K562 (cell line): ENCODE results near the gene CCNY. TPM values are rescaled to one million over a fixed set of nuclear protein-coding genes. Genes with fewer than 3 reads are reported as not detected.

Experiments
- ATAC-seq: fragments of 200-7000 bp; cut with Tn5 transposase; 3 replicates; pipeline ENCODE4 v1.9.1; 2020; ENCODE audit warnings: moderate library complexity
- BruUV-seq: library from RNA; stranded (reverse); fragments of 400-500 nt; replicated peaks from 2 replicates; lab custom pipeline; 2021; lab: Mats Ljungman, UMichigan
- CTCF ChIA-PET: fragments of 300-600 bp; formaldehyde crosslinking; extraction: SDS; loops from one replicate; lab custom pipeline; 2021; ENCODE audit warnings: low intra/inter-chr PET ratio; lab: Yijun Ruan, JAX
- POLR2A ChIA-PET: fragments of 300-600, 350-650 bp; sonication (Branson Sonifier 250); formaldehyde crosslinking; extraction: SDS; loops from one replicate; lab custom pipeline; 2021; ENCODE audit warnings: antibody characterized with exemption, inconsistent platforms; lab: Yijun Ruan, JAX
- DNase-seq, 4 experiments: peaks; one replicate each; pipeline versions ENCODE4 v3.0.0 to v3.0.0-alpha.2; 2011 to 2018; ENCODE audit warnings: low spot score in 3 of 4, mixed read lengths in 3 of 4; ENCODE audit errors: extremely low read depth in 1 of 4
- FAIRE-seq: peaks from 2 replicates; lab custom pipeline; 2011; peaks lifted over from hg19 to GRCh38; lab: Jason Lieb, UNC
- H2AFZ ChIP-seq: 2 replicates; pipeline ENCODE4 v1.6.0; 2011; ENCODE audit warnings: low read depth, low read length, control low read depth, inconsistent platforms
- H3K27ac ChIP-seq: fragments of 200-600 bp; 3 replicates; pipeline ENCODE4 v1.8.0; 2011; ENCODE audit warnings: low read depth, mild to moderate bottlenecking, control low read depth, inconsistent platforms, low read length, moderate library complexity, mixed read lengths; ENCODE audit errors: extremely low read depth
- H3K27me3 ChIP-seq, 2 experiments: fragments of 300-600 bp in 1 of 2; 2 replicates in 1 of 2; 3 replicates in 1 of 2; pipeline versions ENCODE4 v1.6.0 to v1.8.0; 2011; ENCODE audit warnings: inconsistent platforms in 2 of 2, low read length in 2 of 2, mild to moderate bottlenecking in 1 of 2, mixed read lengths in 1 of 2, moderate library complexity in 1 of 2; ENCODE audit not compliant: control insufficient read depth in 2 of 2, insufficient read depth in 2 of 2
- H3K36me3 ChIP-seq: fragments of 300-600 bp; 3 replicates; pipeline ENCODE4 v1.8.0; 2011; ENCODE audit warnings: mild to moderate bottlenecking, low read length, inconsistent platforms; ENCODE audit not compliant: control insufficient read depth, insufficient read depth
- H3K4me1 ChIP-seq, 2 experiments: fragments of 200-600 bp in 1 of 2; replicated peaks in 1 of 2; 2 replicates in 1 of 2; 3 replicates in 1 of 2; pipeline versions ENCODE4 v1.5.1 to v1.8.0; 2011; ENCODE audit warnings: inconsistent platforms in 2 of 2, low read length in 2 of 2, mild to moderate bottlenecking in 1 of 2, mixed read lengths in 1 of 2, moderate library complexity in 1 of 2; ENCODE audit not compliant: control insufficient read depth in 2 of 2, insufficient read depth in 2 of 2
- H3K4me2 ChIP-seq: 2 replicates; pipeline ENCODE4 v1.6.1; 2011; ENCODE audit warnings: low read length, control low read depth, inconsistent platforms, mixed read lengths; ENCODE audit not compliant: insufficient read depth
- H3K4me3 ChIP-seq: fragments of 200-600 bp; sonication (generic), shearing (Covaris generic); 2 replicates; pipeline ENCODE4 v1.5.1; 2016; ENCODE audit warnings: control low read depth, inconsistent platforms
- H3K79me2 ChIP-seq: fragments of 200-600 bp; 3 replicates; pipeline ENCODE4 v1.8.0; 2011; ENCODE audit warnings: low read length, inconsistent platforms; ENCODE audit not compliant: control insufficient read depth, insufficient read depth
- H3K9ac ChIP-seq, 2 experiments: 2 replicates each; pipeline versions ENCODE4 v1.6.0 to v1.6.1; 2011; ENCODE audit warnings: low read depth in 2 of 2, low read length in 2 of 2, control low read depth in 1 of 2, inconsistent platforms in 1 of 2, mild to moderate bottlenecking in 1 of 2, mixed read lengths in 1 of 2; ENCODE audit not compliant: insufficient read depth in 1 of 2
- H3K9me1 ChIP-seq: one replicate; pipeline ENCODE4 v1.6.0; 2011; ENCODE audit warnings: inconsistent platforms, mild to moderate bottlenecking, low read length, moderate library complexity; ENCODE audit not compliant: control insufficient read depth, insufficient read depth
- H3K9me3 ChIP-seq: replicated peaks from 2 replicates; pipeline ENCODE4 v1.5.1; 2011; ENCODE audit warnings: low read depth, low read length, inconsistent platforms; ENCODE audit not compliant: control insufficient read depth, insufficient read depth
- H4K20me1 ChIP-seq: replicated peaks from 2 replicates; pipeline ENCODE4 v1.6.1; 2011; ENCODE audit warnings: low read length, inconsistent platforms, mixed read lengths; ENCODE audit not compliant: control insufficient read depth, insufficient read depth
- ASH1L ChIP-seq: fragments of 450-650 bp; IDR thresholded peaks from 2 replicates; pipeline ENCODE4 v1.6.1; 2018; ENCODE audit warnings: borderline replicate concordance, mild to moderate bottlenecking, low read depth; ENCODE audit not compliant: partially characterized antibody
- KDM1A ChIP-seq, 2 experiments: fragments of 450-650 bp; IDR thresholded peaks; 2 replicates each; pipeline ENCODE4 v1.6.1; 2016; ENCODE audit warnings: mild to moderate bottlenecking in 2 of 2
- MEF2A ChIP-seq: IDR thresholded peaks from 2 replicates; pipeline ENCODE4 v1.6.1; 2011; ENCODE audit warnings: low read depth, mild to moderate bottlenecking, low read length, moderate library complexity; ENCODE audit not compliant: control insufficient read depth
- MLX ChIP-seq, 2 experiments: fragments of 450-650 bp in 1 of 2; sonication (generic) in 1 of 2; formaldehyde crosslinking; conservative IDR thresholded peaks; 2 replicates each; pipeline versions ENCODE4 v1.4.0 to v1.8.1; 2020 to 2022; ENCODE audit warnings: mild to moderate bottlenecking in 1 of 2, missing genetic modification reagents in 1 of 2
- NFYB ChIP-seq: IDR thresholded peaks from 2 replicates; pipeline ENCODE4 v1.6.1; 2011; ENCODE audit warnings: mild to moderate bottlenecking, moderate library complexity; ENCODE audit not compliant: insufficient read length; ENCODE audit errors: extremely low read depth
- RBM34 ChIP-seq: fragments of 200-400 bp; formaldehyde crosslinking; IDR thresholded peaks from 2 replicates; pipeline ENCODE4 v1.6.1; 2018; ENCODE audit warnings: low read length, borderline replicate concordance; ENCODE audit not compliant: insufficient read depth
- RCOR1 ChIP-seq, 2 experiments: IDR thresholded peaks; 2 replicates each; pipeline ENCODE4 v1.6.1; 2012; ENCODE audit warnings: low read depth in 2 of 2, low read length in 2 of 2, borderline replicate concordance in 1 of 2, improper control_type of control experiment in 1 of 2
- SMARCC2 ChIP-seq: fragments of 450-650 bp; IDR thresholded peaks from 2 replicates; pipeline ENCODE4 v1.6.1; 2017; ENCODE audit warnings: antibody characterized with exemption, moderate library complexity, mild to moderate bottlenecking, low read depth
- ZBED1 ChIP-seq: IDR thresholded peaks from 2 replicates; pipeline ENCODE4 v1.6.1; 2014
- ZC3H4 ChIP-seq: sonication (generic); formaldehyde crosslinking; IDR thresholded peaks from 2 replicates; pipeline ENCODE4 v1.9.0; 2021; ENCODE audit warnings: missing genetic modification reagents, borderline replicate concordance
- ZNF449 ChIP-seq: fragments of 250-450 bp; sonication (Bioruptor Pico); IDR thresholded peaks from 2 replicates; pipeline ENCODE4 v1.8.0; 2022; ENCODE audit warnings: moderate library complexity, mild to moderate bottlenecking, inconsistent platforms
- WGBS: fragments of 100-300 bp; shearing (Covaris generic); methylation state at CpG from one replicate; pipeline ENCODE4 v1.1.6; 2016; ENCODE audit warnings: low coverage, mixed read lengths; ENCODE audit not compliant: insufficient coverage; ENCODE audit errors: missing lambda C conversion rate; 5-methylcytosine and 5-hydroxymethylcytosine counted together
- in situ Hi-C: fragments of 300-500 bp; cut with MboI; formaldehyde crosslinking; loops from 4 replicates; pipeline ENCODE4 v1.15.0; 2018; ENCODE audit warnings: inconsistent platforms, mixed read lengths
- intact Hi-C: fragments of 100-400 bp; cut with micrococcal nuclease; formaldehyde crosslinking; loops from 2 replicates; pipeline ENCODE4 v1.14.2; 2022
- polyA plus RNA-seq, 8 experiments: library from polyadenylated mRNA; depleted of rRNA in 4 of 8; stranded (reverse) in 5 of 8; unstranded in 3 of 8; fragments of >200 nt; fragmentation: Nextera tagmentation in 2 of 8; fragmentation: Illumina TruSeq in 1 of 8; extraction: Ambion mirVana in 2 of 8; extraction: Trizol in 1 of 8; gene quantifications; 2 replicates each; pipeline versions ENCODE4 v1.2.1 to v1.2.3, GENCODE V29; 2011 to 2014; ENCODE audit warnings: inconsistent platforms in 1 of 8, missing spikeins in 1 of 8
- total RNA-seq, 7 experiments: library from RNA; depleted of rRNA in 6 of 7; stranded (reverse); fragments of >200 nt in 6 of 7; fragmentation: Illumina TruSeq in 2 of 7; extraction: Trizol in 2 of 7; gene quantifications; 2 replicates each; pipeline versions ENCODE4 v1.2.1 to v1.2.3, GENCODE V29; 2011 to 2021; ENCODE audit warnings: low replicate concordance in 1 of 7

The CCNY gene
- total and polyA plus RNA-seq, 9 of the 15 experiments (the other 6 are each of a cell fraction or from before 2014, with no cell fraction given): 8.4 to 109 (median 38.6) TPM

GRCh38 chr10:35504132-35504531, 167.8 kb downstream of the CCNY start (continued):
- TF ChIP-seq ASH1L (no peak), MLX (CRISPR knock-in tag; conservative IDR thresholded peaks at IDR 0.05) (no peak), NFYB (no peak)

- peaks cover 32% of the 10 kb centered on the region for H3K79me2 ChIP-seq
- H3K9me3 ChIP-seq: no peaks in the 10 kb centered on the region
- H3K9ac ChIP-seq: no peak overlapping the region
- BruUV-seq: no TSS peak
- H3K27ac ChIP-seq: no peak overlapping the region
- FAIRE-seq (no peak), ATAC-seq (no peak), DNase-seq (no peak)
- H3K36me3 ChIP-seq: peaks cover 12% of the 10 kb centered on the region; the same call in 2 of the 3 replicates
- no peak overlapping the region for H2AFZ ChIP-seq
- in situ Hi-C loops (loop anchor here (10.0 kb wide), 1 partner anchor 271 kb away; no protein-coding TSS in a partner anchor), intact Hi-C loops (no loop called here)
- no peak overlapping the region for H3K4me2 ChIP-seq
- H3K27me3 ChIP-seq: no peaks in the 10 kb centered on the region
- POLR2A ChIA-PET: no interaction called here
- no peak overlapping the region for H3K4me3 ChIP-seq
- CTCF ChIA-PET: interaction anchor here (0.6 kb wide), 1 partner anchor 435 kb away, joined by 5 read pairs; no protein-coding TSS in a partner anchor
- TF ChIP-seq RCOR1 (IDR thresholded peaks at IDR 0.05; ENCODE audit: borderline replicate concordance in 1 of 2, low read depth in 2 of 2, low read length in 2 of 2): 0 out of 4 replicates have a peak, but pooled peaks of 1 of the 2 experiments have one; percentile 44
- no peak for TF ChIP-seq SMARCC2
- no peak for TF ChIP-seq MEF2A
- TF ChIP-seq ZC3H4 (CRISPR knock-in tag): no peak
- no peak for TF ChIP-seq ZNF449 (CRISPR knock-in tag)
- TF ChIP-seq RBM34: no peak
- TF ChIP-seq KDM1A (IDR thresholded peaks at IDR 0.05): peak; percentile 49 to 61; a peak in 3 of 4 replicates
- no peak for TF ChIP-seq ZBED1
- 47% methylated on average over 3 of the region's 3 CpGs for WGBS
- peaks cover 5% of the 10 kb centered on the region for H4K20me1 ChIP-seq
- H3K4me1 ChIP-seq: peaks cover 0 to 3% of the 10 kb centered on the region in 2 experiments; a peak in 3 of 5 replicates
- no peaks in the 10 kb centered on the region for H3K9me1 ChIP-seq
Measured at GRCh38 chr10:35505241-35505873, 169.0 kb downstream of the CCNY start.
